CD4-positive, alpha-beta T cell treated with Interleukin-12 subunit alpha and Interleukin-12 subunit beta, for 1 hour (primary cell): ENCODE measurements around the gene SUMO3.

Experiments used
- DNase-seq: peaks from one replicate; pipeline ENCODE4 v3.0.0-alpha.2; 2020

Gene SUMO3

GRCh38 chr21:44778094-44778493, 39.8 kb downstream of the SUMO3 start:
- DNase-seq: no peak

DNA sequence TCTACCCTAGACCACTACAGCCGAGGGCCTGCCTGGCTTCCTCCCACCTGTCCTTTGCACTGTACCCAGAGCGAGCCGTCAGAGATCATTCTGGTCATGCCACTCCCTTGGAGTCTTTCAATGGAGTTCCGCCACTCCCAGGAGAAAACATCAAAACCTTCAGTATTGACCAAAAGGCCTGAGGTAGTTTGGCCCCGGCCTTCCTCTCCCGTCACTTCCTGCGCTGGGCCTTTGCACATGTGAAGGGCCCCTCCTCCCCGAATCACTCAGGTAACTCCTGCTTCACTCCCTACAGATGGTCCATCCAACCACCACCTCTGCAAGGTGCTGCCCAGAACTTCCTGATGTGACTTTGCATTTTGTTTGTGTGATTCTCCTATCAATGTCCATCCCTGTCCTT, 42.9 kb downstream of the SUMO3 start:
- DNase-seq: no peak

DNA sequence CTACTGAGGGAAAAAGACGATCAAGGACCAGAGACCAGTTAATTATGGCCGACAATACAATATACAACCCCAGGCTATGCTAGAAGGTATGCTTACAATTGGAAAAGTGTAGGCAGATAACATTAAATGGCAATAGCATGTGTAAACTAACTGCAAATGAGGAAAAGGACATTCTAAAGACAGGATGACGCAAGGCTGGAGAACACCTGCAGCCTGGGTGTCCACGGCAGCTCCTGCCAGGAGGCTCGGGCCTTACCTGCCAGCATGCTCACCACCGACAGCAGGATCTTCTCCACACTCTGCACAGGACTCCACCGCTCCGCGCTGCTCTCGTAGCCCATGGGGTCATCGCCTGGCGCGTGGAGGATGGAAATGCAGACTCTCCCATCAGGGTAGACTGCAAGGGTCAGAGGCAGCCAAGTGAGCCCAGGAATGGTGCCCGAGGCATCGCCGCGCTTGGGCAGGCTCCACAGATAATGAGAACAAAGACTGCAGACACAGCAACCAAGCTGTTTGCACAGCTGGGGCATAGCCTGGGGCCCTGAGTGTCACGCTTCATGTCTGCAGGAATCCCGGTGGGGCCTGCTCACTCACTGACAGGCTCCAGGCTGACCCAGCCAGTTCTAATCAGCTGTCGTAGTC, 44.5 kb downstream of the SUMO3 start:
- no peak for DNase-seq

DNA sequence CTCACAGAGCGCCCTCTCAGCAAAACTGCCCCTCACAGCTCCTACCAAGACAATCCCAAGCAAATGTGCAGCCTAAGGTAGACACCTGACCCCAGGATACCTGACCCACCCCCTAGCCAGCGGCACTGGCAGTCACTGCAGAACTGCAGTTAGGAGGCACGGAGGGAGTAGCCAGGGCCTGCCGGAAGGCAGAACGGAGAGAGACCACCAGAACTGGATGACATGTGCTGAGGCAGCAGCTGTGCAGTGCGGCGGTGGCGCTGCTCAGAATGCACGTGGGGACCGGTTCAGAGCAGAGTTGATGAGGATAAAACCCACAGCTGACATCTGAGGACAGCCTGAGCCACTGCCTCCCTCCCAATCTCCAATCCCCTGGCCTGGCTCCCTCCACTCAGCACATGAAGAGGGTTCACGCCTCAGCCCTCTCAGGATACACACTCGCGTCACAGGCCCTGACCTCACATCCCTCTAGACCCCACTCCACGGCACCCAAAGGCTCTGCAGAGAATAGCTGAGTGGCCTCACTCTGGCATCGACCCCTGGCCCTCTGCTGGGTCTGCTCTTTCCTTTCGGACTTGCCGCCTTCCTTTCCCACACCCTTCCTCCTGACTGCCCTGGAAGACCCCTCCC, 45.9 kb downstream of the SUMO3 start:
- DNase-seq: no peak

GRCh38 chr21:44767834-44768831, 49.7 kb downstream of the SUMO3 start:
- no peak for DNase-seq

DNA sequence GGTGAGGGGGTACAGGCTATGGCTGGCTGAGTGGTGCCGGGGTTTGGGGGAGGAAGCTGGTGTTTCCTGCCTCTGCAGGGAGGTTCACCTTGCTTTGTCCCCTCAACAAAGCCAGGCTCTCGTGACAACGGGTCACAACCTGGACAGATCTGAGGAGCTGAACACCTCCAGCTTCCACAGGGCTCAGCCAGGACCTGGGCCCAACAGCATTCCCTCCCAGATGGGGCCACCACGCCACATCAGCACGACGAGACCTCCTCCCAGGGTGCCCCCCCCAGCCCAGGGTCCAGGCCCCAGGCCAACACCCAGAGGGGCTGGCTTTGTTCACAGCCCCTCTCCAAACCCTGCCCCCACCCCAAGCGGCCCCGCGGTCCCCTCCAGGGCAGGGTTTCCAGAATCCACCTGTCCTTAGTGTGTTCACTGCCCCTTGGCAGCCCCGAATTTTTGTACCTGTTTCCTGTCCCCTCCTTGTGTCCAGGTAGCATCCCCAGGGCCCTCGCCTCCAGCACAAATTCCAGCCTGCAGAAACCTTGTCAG, 51.0 kb downstream of the SUMO3 start:
- no peak for DNase-seq

- DNase-seq: no peak
Measured at GRCh38 chr21:44766014-44766817, 51.6 kb downstream of the SUMO3 start.

GRCh38 chr21:44765231-44766013, 52.4 kb downstream of the SUMO3 start:
- peak; percentile 54 for DNase-seq

- DNase-seq: peak; percentile 9
Measured at GRCh38 chr21:44764319-44765230, 53.3 kb downstream of the SUMO3 start.

- no peak for DNase-seq
Measured at GRCh38 chr21:44763451-44764318, 54.2 kb downstream of the SUMO3 start.

DNA sequence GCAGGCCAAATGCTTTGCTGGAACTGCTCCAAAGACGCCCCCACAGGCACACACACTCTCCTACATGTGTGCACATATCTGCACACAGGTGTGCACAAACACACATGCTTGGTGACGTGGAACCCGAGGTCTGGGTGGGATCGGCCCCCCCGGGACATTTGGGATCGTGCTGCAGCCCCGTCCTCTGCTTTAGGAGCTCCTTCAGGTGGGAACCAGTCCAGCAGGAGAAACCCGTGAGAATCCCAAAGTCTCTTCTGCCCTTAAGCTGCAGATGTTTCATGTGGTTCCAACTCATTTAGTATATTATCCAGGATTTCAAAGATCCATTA, 54.8 kb downstream of the SUMO3 start:
- no peak for DNase-seq

GRCh38 chr21:44762221-44763049, 55.4 kb downstream of the SUMO3 start:
- DNase-seq: no peak

GRCh38 chr21:44761747-44762208, 56.1 kb downstream of the SUMO3 start:
- DNase-seq: no peak

- peak; percentile 8 for DNase-seq
Measured at GRCh38 chr21:44761011-44761729, 56.7 kb downstream of the SUMO3 start.

GRCh38 chr21:44760376-44760775, 57.5 kb downstream of the SUMO3 start:
- DNase-seq: no peak

DNA sequence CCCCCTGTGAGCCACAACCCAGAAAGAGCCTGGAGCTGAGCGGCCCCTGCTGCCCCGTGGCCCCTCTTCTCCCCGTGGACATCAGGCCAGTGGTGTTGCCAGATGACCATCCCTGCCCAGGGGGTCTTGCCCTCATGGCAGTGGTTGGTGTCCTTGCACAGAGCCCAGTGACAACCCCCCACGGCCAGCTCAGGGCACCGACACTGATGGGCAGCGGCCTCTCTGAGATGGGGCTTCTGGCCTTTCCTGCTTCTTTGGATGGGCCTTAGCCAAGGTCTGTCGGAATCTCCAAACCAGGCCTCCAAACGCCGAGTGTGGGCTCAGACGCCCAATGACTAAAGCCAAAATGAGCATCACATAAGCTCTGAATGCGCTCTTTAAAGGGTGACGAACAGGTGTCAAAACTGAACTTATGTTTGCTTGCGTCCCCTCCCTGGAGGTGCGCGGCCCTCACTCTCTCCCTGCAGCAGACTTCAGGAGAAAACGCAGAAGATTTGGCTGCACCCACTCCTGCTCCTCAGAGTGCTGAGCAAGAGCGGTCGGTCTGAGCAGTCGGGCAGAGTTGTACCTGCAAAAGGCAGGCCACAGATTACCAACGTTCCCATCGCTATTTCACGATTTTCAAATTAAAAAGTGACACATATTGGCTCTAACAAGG, 58.1 kb downstream of the SUMO3 start:
- no peak for DNase-seq
